H1 (cell line): ENCODE data around the gene NYAP2. TPM values are rescaled to one million over a fixed set of nuclear protein-coding genes. Genes with fewer than 3 reads are reported as not detected.

Experiments
- CEBPB ChIP-seq: IDR thresholded peaks from 2 replicates; pipeline ENCODE4 v1.6.1; 2012; ENCODE audit warnings: low read depth, low read length
- CTBP2 ChIP-seq: IDR thresholded peaks from 2 replicates; pipeline ENCODE4 v1.7.0; 2011; ENCODE audit warnings: borderline replicate concordance, mild to moderate bottlenecking, moderate library complexity, mixed read lengths, low read length; ENCODE audit not compliant: insufficient read depth, insufficient read length
- FOSL1 ChIP-seq: IDR thresholded peaks from 2 replicates; pipeline ENCODE4 v1.6.1; 2011; ENCODE audit warnings: mild to moderate bottlenecking, low read depth, low read length, moderate library complexity; ENCODE audit not compliant: insufficient read depth
- KDM4A ChIP-seq: IDR thresholded peaks from one replicate; pipeline ENCODE4 v1.7.1; 2012; ENCODE audit warnings: low read depth, mild to moderate bottlenecking, moderate library complexity, low read length, inconsistent platforms; ENCODE audit not compliant: severe bottlenecking
- KDM5A ChIP-seq: fragments of 200-600 bp; IDR thresholded peaks from 2 replicates; pipeline ENCODE4 v1.7.1; 2012; ENCODE audit warnings: mild to moderate bottlenecking, low read length, inconsistent platforms, mixed read lengths
- POLR2A ChIP-seq, 2 experiments: IDR thresholded peaks; 1 replicate in 1 of 2; 2 replicates in 1 of 2; pipeline ENCODE4 v1.6.1; 2011; ENCODE audit warnings: low read depth in 2 of 2, low read length in 2 of 2, mild to moderate bottlenecking in 2 of 2; ENCODE audit errors: control extremely low read depth in 1 of 2
- POLR2AphosphoS5 ChIP-seq: IDR thresholded peaks from 2 replicates; pipeline ENCODE4 v1.6.1; 2011; ENCODE audit warnings: low read depth, low read length
- RAD21 ChIP-seq, 2 experiments: IDR thresholded peaks in 1 of 2; conservative IDR thresholded peaks in 1 of 2; 2 replicates each; pipeline ENCODE4 v1.6.1; 2011; ENCODE audit warnings: low read depth in 2 of 2, low read length in 2 of 2, improper control_type of control experiment in 1 of 2, inconsistent platforms in 1 of 2, mild to moderate bottlenecking in 1 of 2, moderate library complexity in 1 of 2
- SIRT6 ChIP-seq: IDR thresholded peaks from one replicate; pipeline ENCODE4 v1.7.1; 2012; ENCODE audit warnings: low read length, inconsistent platforms
- TAF1 ChIP-seq: IDR thresholded peaks from 2 replicates; pipeline ENCODE4 v1.6.1; 2011; ENCODE audit warnings: mild to moderate bottlenecking, low read depth, low read length
- TBP ChIP-seq: IDR thresholded peaks from 2 replicates; pipeline ENCODE4 v1.6.1; 2011; ENCODE audit warnings: low read depth, low read length, improper control_type of control experiment
- ZNF274 ChIP-seq: IDR thresholded peaks from 2 replicates; pipeline ENCODE4 v1.7.0; 2012; ENCODE audit warnings: low read length, borderline replicate concordance; ENCODE audit errors: extremely low read depth
- polyA plus RNA-seq, 7 experiments: library from polyadenylated mRNA; depleted of rRNA in 3 of 7; stranded (reverse) in 5 of 7; unstranded in 2 of 7; fragments of >200 nt in 5 of 7; fragments of 200-250 nt in 2 of 7; gene quantifications; 1 replicate in 5 of 7; 2 replicates in 1 of 7; 4 replicates in 1 of 7; pipeline versions ENCODE4 v1.2.1 to v1.2.3, GENCODE V29; 2011 to 2013; ENCODE audit warnings: missing spikeins in 2 of 7, mixed read lengths in 2 of 7
- total RNA-seq: library from RNA; stranded (reverse); fragmentation: NEBNext Ultra II Directional; extraction: Animal tissue kit (Norgen Biotek cat#: 25700); gene quantifications from 2 replicates; pipeline ENCODE4 v1.2.1, GENCODE V29; 2021
- TF ChIP-seq, protein P1 (sequence below): fragments of 300-600 bp; sonication (generic); IDR thresholded peaks from 2 replicates; pipeline ENCODE4 v1.7.1; 2012; ENCODE audit warnings: low read length, moderate library complexity, mild to moderate bottlenecking, inconsistent platforms; ENCODE audit not compliant: insufficient replicate concordance

Gene NYAP2
- total and polyA plus RNA-seq, 2 of the 8 experiments (the other 6 are each of a cell fraction or from before 2014, with no cell fraction given) = not detected

DNA sequence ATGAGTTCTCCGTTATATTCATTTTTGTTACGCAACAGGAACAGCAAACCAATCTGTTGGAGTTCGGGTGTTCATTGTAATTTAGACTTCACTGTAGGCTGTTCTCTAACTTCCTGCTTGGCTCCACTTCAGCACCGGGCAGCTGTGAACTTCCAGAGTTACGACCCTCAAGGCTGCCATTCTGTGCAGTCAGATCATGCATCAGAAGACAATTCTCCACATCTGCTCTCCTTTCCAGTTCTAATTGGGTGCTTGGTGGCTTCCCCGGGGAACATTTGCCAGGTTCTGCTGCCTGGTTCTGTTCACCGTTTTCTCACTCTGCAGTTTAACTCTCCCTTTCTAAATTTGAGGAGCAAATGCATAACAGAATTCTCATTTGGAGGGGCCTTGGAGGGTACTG, 237.7 kb downstream of the NYAP2 start (continued):
- TF ChIP-seq, protein P1, sequence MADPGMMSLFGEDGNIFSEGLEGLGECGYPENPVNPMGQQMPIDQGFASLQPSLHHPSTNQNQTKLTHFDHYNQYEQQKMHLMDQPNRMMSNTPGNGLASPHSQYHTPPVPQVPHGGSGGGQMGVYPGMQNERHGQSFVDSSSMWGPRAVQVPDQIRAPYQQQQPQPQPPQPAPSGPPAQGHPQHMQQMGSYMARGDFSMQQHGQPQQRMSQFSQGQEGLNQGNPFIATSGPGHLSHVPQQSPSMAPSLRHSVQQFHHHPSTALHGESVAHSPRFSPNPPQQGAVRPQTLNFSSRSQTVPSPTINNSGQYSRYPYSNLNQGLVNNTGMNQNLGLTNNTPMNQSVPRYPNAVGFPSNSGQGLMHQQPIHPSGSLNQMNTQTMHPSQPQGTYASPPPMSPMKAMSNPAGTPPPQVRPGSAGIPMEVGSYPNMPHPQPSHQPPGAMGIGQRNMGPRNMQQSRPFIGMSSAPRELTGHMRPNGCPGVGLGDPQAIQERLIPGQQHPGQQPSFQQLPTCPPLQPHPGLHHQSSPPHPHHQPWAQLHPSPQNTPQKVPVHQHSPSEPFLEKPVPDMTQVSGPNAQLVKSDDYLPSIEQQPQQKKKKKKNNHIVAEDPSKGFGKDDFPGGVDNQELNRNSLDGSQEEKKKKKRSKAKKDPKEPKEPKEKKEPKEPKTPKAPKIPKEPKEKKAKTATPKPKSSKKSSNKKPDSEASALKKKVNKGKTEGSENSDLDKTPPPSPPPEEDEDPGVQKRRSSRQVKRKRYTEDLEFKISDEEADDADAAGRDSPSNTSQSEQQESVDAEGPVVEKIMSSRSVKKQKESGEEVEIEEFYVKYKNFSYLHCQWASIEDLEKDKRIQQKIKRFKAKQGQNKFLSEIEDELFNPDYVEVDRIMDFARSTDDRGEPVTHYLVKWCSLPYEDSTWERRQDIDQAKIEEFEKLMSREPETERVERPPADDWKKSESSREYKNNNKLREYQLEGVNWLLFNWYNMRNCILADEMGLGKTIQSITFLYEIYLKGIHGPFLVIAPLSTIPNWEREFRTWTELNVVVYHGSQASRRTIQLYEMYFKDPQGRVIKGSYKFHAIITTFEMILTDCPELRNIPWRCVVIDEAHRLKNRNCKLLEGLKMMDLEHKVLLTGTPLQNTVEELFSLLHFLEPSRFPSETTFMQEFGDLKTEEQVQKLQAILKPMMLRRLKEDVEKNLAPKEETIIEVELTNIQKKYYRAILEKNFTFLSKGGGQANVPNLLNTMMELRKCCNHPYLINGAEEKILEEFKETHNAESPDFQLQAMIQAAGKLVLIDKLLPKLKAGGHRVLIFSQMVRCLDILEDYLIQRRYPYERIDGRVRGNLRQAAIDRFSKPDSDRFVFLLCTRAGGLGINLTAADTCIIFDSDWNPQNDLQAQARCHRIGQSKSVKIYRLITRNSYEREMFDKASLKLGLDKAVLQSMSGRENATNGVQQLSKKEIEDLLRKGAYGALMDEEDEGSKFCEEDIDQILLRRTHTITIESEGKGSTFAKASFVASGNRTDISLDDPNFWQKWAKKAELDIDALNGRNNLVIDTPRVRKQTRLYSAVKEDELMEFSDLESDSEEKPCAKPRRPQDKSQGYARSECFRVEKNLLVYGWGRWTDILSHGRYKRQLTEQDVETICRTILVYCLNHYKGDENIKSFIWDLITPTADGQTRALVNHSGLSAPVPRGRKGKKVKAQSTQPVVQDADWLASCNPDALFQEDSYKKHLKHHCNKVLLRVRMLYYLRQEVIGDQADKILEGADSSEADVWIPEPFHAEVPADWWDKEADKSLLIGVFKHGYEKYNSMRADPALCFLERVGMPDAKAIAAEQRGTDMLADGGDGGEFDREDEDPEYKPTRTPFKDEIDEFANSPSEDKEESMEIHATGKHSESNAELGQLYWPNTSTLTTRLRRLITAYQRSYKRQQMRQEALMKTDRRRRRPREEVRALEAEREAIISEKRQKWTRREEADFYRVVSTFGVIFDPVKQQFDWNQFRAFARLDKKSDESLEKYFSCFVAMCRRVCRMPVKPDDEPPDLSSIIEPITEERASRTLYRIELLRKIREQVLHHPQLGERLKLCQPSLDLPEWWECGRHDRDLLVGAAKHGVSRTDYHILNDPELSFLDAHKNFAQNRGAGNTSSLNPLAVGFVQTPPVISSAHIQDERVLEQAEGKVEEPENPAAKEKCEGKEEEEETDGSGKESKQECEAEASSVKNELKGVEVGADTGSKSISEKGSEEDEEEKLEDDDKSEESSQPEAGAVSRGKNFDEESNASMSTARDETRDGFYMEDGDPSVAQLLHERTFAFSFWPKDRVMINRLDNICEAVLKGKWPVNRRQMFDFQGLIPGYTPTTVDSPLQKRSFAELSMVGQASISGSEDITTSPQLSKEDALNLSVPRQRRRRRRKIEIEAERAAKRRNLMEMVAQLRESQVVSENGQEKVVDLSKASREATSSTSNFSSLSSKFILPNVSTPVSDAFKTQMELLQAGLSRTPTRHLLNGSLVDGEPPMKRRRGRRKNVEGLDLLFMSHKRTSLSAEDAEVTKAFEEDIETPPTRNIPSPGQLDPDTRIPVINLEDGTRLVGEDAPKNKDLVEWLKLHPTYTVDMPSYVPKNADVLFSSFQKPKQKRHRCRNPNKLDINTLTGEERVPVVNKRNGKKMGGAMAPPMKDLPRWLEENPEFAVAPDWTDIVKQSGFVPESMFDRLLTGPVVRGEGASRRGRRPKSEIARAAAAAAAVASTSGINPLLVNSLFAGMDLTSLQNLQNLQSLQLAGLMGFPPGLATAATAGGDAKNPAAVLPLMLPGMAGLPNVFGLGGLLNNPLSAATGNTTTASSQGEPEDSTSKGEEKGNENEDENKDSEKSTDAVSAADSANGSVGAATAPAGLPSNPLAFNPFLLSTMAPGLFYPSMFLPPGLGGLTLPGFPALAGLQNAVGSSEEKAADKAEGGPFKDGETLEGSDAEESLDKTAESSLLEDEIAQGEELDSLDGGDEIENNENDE = no peak
- TF ChIP-seq POLR2AphosphoS5 (no peak), CTBP2 (no peak), RAD21 (IDR thresholded peaks at IDR 0.05 in 1 of 2, conservative IDR thresholded peaks at IDR 0.05 in 1 of 2; ENCODE audit: low read depth in 2 of 2, low read length in 2 of 2) (no peak), TAF1 (no peak), KDM4A (no peak), POLR2A (IDR thresholded peaks at IDR 0.05; ENCODE audit: control extremely low read depth in 1 of 2, low read depth in 2 of 2, low read length in 2 of 2) (no peak), TBP (no peak), KDM5A (no peak), CEBPB (no peak), FOSL1 (no peak), SIRT6 (no peak), ZNF274 (no peak)
